BLaER1 (cell line): ENCODE data around the gene PACRGL.

Experiments
- H3K27ac ChIP-seq: shearing (Covaris generic); formaldehyde crosslinking; 2 replicates; pipeline ENCODE4 v1.8.1; 2022
- H3K27me3 ChIP-seq: shearing (Covaris generic); formaldehyde crosslinking; 2 replicates; pipeline ENCODE4 v1.8.1; 2022
- H3K36me3 ChIP-seq: shearing (Covaris generic); formaldehyde crosslinking; 2 replicates; pipeline ENCODE4 v1.8.1; 2022
- H3K4me1 ChIP-seq: shearing (Covaris generic); formaldehyde crosslinking; 2 replicates; pipeline ENCODE4 v1.8.1; 2022
- H3K4me2 ChIP-seq: shearing (Covaris generic); formaldehyde crosslinking; 2 replicates; pipeline ENCODE4 v1.8.1; 2022
- H3K4me3 ChIP-seq: shearing (Covaris generic); formaldehyde crosslinking; 2 replicates; pipeline ENCODE4 v1.8.1; 2022
- H3K9ac ChIP-seq: shearing (Covaris generic); formaldehyde crosslinking; 2 replicates; pipeline ENCODE4 v1.8.1; 2022
- H3K9me3 ChIP-seq: shearing (Covaris generic); formaldehyde crosslinking; 2 replicates; pipeline ENCODE4 v1.8.1; 2022
- H4K20me1 ChIP-seq: shearing (Covaris generic); formaldehyde crosslinking; 2 replicates; pipeline ENCODE4 v1.8.1; 2022
- Cebpa-rat ChIP-seq: shearing (Covaris generic); IDR thresholded peaks from 2 replicates; pipeline ENCODE4 v1.8.1; 2022

Gene PACRGL

DNA sequence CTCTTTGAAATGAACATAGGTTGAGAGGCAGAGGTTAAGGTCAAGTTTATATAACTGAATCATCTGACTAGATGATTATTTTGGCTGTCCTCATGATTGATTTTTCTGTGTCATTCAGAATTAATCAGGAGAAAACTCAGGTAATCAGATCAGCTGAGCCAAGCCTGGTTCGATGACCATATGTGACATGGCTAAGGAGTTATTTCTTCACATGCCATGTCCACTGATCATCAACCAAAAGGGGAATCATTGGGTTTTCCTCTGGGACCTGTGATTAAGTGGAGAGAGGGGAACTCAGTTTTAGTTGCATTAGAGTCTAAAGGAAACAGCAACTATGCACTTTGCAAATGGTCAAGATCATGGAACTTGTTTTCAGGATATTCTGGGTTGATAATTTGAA, 20.3 kb upstream of the PACRGL start:
- TF ChIP-seq Cebpa-rat, result no peak
- H3K4me3 ChIP-seq, result no peak overlapping the region
- H3K9ac ChIP-seq, result no peak overlapping the region
- no peak overlapping the region for H3K4me2 ChIP-seq
- no peaks in the 10 kb centered on the region for H3K4me1 ChIP-seq
- no peaks in the 10 kb centered on the region for H3K27me3 ChIP-seq
- no peaks in the 10 kb centered on the region for H3K9me3 ChIP-seq
- no peaks in the 10 kb centered on the region for H3K36me3 ChIP-seq
- H3K27ac ChIP-seq, result no peak overlapping the region
- H4K20me1 ChIP-seq, result no peaks in the 10 kb centered on the region

DNA sequence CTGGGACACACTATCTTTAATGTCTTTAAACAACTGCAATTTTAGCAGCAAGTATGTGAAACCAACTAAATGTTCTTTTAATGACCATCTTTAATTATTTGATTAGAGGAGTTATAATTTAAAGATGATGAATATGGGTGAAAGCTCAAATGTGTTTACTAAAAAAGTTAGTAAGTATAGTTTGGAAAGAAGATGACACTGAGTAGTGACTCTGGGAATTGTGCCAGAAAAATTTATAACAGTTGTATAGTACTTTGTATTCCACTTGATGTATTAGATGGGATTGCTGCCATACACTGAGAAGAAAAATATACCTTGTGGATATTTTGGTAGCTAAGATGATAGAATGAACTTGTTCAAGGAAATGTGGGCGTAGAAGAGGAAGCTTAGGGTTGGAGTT, 19.5 kb upstream of the PACRGL start:
- no peaks in the 10 kb centered on the region for H3K36me3 ChIP-seq

DNA sequence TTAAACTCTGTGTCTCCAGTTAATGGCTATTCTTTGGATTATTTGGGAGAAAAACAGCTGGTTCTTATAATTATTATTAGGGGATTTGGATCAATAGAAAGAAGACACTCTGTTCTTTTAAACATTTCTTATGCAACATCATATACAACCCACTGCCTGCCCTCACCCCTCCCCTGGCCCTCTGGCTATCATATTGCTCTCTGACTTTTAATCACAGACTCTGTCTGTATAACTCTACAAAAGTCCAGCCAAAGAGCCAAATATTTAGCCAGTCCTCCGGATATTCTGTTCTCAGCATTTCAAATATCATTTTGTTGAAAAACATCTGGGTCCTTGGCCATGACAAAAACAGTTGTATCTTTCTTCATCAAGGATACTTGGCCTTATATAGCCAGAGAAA, 19.0 kb upstream of the PACRGL start:
- TF ChIP-seq Cebpa-rat, result no peak
- H3K27me3 ChIP-seq, result no peaks in the 10 kb centered on the region
- H4K20me1 ChIP-seq, result no peaks in the 10 kb centered on the region
- no peak overlapping the region for H3K27ac ChIP-seq
- no peak overlapping the region for H3K4me3 ChIP-seq
- no peaks in the 10 kb centered on the region for H3K4me1 ChIP-seq
- no peak overlapping the region for H3K4me2 ChIP-seq
- no peaks in the 10 kb centered on the region for H3K36me3 ChIP-seq
- H3K9me3 ChIP-seq, result no peaks in the 10 kb centered on the region
- H3K9ac ChIP-seq, result no peak overlapping the region

More for the DNA sequence above, 19.5 kb upstream of the PACRGL start:
- TF ChIP-seq Cebpa-rat, result no peak
- Histone ChIP-seq H3K4me1 (no peaks in the 10 kb centered on the region), H4K20me1 (no peaks in the 10 kb centered on the region), H3K4me3 (no peak overlapping the region), H3K27ac (no peak overlapping the region), H3K9ac (no peak overlapping the region), H3K27me3 (no peaks in the 10 kb centered on the region), H3K4me2 (no peak overlapping the region), H3K9me3 (no peaks in the 10 kb centered on the region)

DNA sequence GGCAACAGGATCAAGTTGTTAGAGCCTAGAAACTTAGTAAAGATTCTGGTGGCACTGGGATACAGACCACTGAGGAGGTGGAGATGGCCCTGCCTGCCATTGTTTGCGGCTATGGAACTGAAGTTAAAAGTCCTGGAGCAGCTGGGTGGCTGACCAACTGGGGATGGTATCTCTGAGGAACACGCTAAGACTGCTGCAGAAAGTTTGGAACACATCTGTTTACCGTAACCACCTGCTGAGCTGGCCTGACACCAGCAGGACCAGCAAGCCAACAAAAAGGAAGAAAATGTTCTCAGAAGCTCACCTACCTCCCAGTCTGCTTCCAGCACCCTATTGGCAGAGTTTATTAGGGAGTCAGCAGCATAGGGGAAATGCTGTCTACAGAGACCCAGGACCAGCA, 17.4 kb upstream of the PACRGL start:
- H3K4me3 ChIP-seq, result no peak overlapping the region
- no peaks in the 10 kb centered on the region for H4K20me1 ChIP-seq
- no peaks in the 10 kb centered on the region for H3K9me3 ChIP-seq
- H3K36me3 ChIP-seq, result no peaks in the 10 kb centered on the region
- no peak overlapping the region for H3K27ac ChIP-seq
- H3K9ac ChIP-seq, result no peak overlapping the region
- no peaks in the 10 kb centered on the region for H3K4me1 ChIP-seq
- H3K27me3 ChIP-seq, result no peaks in the 10 kb centered on the region
- TF ChIP-seq Cebpa-rat, result no peak
- H3K4me2 ChIP-seq, result no peak overlapping the region

DNA sequence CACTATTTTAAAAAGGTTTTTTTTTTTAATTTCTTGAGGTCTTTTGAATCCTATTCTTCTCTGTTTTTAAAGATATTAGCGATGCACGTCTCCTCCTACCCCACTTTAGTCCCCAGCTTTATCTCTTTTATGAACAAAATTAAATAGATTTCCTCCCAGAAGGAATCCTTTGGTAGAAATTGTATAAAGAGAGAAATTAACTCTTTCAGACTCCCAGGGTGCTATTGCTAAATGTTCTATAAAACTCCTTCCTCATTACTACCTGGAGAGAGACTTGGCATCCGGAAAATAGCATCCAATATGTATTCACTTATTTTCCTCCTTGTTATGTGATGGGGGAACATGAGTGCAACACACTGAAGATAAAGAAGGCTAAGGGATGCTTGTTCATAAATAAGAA, 16.5 kb upstream of the PACRGL start:
- no peak for TF ChIP-seq Cebpa-rat
- Histone ChIP-seq H3K4me3 (no peak overlapping the region), H3K4me1 (no peaks in the 10 kb centered on the region), H3K27me3 (no peaks in the 10 kb centered on the region), H3K36me3 (no peaks in the 10 kb centered on the region), H3K27ac (no peak overlapping the region), H3K9me3 (no peaks in the 10 kb centered on the region), H3K4me2 (no peak overlapping the region), H4K20me1 (no peaks in the 10 kb centered on the region), H3K9ac (no peak overlapping the region)

DNA sequence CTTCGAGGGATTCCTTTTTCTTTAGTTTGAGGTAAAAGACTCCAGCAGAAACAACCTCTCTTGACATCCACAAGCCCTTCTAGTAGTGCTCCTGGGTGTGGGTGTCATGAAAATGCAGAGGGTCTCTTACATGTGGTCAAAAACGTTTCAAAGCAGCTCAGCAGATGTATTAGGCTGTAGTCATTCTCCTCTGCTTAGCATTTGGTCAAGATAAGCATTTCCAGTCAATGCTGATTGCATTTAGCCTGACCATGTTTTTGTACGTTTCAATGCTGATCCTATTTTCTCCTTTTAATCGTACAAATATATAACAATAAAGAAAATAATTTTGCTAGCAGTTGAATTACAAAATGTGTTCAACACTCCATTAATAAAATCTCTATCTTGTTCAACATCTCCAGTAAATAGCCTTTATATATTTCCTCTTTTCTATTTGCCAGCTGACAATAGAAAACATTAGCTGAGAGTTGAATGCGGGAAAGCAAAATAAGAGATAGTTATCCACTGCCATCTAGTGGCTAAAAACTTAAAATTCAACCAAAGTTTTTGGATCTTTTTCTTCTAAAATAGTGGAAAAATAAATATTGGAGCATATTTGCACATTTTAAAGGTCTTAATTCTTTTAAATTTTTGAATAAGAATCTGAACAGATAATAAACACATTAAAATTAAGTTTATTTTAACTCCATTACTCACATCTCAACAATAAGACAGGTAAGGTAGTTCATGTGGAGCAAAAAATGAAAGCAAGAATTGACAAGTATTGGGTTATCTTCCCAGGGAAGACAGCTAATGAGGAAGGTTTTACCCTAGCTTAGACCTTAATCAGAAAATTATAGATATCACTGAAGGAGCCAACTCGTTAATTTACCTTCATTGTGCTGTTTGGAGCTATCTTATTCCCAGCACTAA, 15.2 kb upstream of the PACRGL start:
- H3K27me3 ChIP-seq, result no peaks in the 10 kb centered on the region

DNA sequence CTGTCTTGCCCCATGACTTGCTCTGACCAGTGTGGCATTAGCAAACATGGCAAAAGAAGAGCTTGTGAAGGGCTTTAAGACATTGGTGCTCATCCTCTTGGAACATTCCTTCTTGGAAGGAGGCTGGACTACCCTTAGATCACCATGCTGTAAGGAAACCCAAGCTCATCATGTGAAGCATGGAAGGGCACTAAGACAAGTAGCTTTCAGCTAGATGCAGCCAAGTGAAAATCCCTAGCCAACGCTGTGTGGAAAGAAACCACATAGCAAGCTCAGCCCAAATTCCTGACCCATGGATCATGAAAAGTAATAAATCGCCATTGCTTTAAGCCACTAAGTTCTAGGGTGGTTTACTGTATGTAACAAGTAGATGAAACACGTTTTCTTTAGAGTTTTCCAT, 12.4 kb upstream of the PACRGL start:
- H3K27ac ChIP-seq, result no peak overlapping the region
- no peaks in the 10 kb centered on the region for H3K4me1 ChIP-seq
- H3K4me2 ChIP-seq, result no peak overlapping the region
- no peak overlapping the region for H3K9ac ChIP-seq
- H3K27me3 ChIP-seq, result no peaks in the 10 kb centered on the region
- H3K36me3 ChIP-seq, result no peaks in the 10 kb centered on the region
- no peak for TF ChIP-seq Cebpa-rat
- no peaks in the 10 kb centered on the region for H3K9me3 ChIP-seq
- H3K4me3 ChIP-seq, result no peak overlapping the region
- H4K20me1 ChIP-seq, result no peaks in the 10 kb centered on the region

More for the DNA sequence above, 15.2 kb upstream of the PACRGL start:
- Histone ChIP-seq H3K27ac (no peak overlapping the region), H4K20me1 (no peaks in the 10 kb centered on the region), H3K4me2 (no peak overlapping the region), H3K36me3 (no peaks in the 10 kb centered on the region), H3K4me1 (no peaks in the 10 kb centered on the region), H3K4me3 (no peak overlapping the region), H3K9ac (no peak overlapping the region), H3K9me3 (no peaks in the 10 kb centered on the region)
- TF ChIP-seq Cebpa-rat, result no peak

DNA sequence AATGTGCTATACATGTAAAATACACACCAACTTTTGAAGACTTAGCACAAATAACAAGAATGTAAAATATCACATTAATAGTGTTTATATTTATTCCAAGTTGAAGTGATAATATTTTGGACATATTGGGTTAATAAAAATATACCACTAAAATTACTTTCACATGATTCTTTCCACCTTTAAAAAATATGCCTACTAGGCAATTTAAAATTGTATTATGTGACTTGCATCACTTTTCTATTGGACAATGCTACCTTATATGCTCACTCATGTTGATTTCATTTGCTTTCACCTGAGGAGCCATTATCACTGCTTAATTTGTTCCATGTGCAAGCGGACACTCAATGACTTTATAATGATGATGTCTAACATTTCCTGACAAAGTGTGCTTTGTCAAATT, 3.4 kb upstream of the PACRGL start:
- no peaks in the 10 kb centered on the region for H3K9me3 ChIP-seq
- H3K4me1 ChIP-seq, result peaks cover 19% of the 10 kb centered on the region
- H3K27me3 ChIP-seq, result no peaks in the 10 kb centered on the region
- no peak for TF ChIP-seq Cebpa-rat
- no peak overlapping the region for H3K9ac ChIP-seq
- no peak overlapping the region for H3K4me2 ChIP-seq
- H3K27ac ChIP-seq, result no peak overlapping the region
- H4K20me1 ChIP-seq, result no peaks in the 10 kb centered on the region
- H3K36me3 ChIP-seq, result no peaks in the 10 kb centered on the region
- H3K4me3 ChIP-seq, result no peak overlapping the region

DNA sequence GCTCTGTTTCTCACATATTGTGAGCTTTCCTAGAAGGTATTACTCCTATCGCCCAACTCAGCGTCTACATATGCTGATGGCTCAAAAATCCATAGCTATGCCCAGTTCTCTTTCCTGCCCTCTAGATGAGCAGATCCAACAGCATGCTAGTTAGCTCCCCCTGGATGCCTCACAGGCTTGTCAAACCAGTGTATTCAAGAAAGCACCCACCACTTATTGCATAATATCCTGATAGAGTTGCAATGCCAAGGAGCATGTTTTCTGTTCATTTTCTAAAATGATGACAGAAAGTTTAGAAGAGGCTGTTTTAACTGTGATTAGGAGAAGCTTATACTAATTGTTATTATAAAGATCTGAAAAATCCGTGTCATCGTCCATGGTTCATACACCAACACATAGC, 1.9 kb upstream of the PACRGL start:
- Histone ChIP-seq H3K36me3 (no peaks in the 10 kb centered on the region), H3K9ac (no peak overlapping the region), H3K9me3 (no peaks in the 10 kb centered on the region), H4K20me1 (no peaks in the 10 kb centered on the region), H3K4me2 (no peak overlapping the region), H3K4me1 (peaks cover 19% of the 10 kb centered on the region), H3K27ac (no peak overlapping the region), H3K4me3 (no peak overlapping the region), H3K27me3 (no peaks in the 10 kb centered on the region)
- TF ChIP-seq Cebpa-rat, result 0 out of 2 replicates have a peak, but pooled peaks have one; percentile 23

DNA sequence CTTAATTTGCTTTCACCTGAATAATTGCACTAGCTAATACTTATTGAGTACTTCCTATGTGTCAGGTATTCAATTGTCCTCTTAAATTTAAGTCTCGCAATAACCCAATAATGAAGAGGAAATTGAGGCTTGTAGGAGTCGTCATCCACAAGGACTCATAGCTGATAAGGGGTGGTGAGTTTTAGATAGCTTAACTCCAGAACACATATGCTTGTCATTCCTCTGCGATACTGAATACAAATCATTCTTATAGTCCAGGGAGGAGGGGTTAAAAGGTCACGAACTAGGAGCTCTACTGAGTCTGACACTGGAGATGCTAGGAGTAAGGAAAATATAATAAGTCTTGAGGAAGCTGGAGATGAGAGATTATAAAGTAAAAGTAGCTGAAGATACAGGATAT, 1.4 kb upstream of the PACRGL start:
- H3K4me2 ChIP-seq, result no peak overlapping the region

DNA sequence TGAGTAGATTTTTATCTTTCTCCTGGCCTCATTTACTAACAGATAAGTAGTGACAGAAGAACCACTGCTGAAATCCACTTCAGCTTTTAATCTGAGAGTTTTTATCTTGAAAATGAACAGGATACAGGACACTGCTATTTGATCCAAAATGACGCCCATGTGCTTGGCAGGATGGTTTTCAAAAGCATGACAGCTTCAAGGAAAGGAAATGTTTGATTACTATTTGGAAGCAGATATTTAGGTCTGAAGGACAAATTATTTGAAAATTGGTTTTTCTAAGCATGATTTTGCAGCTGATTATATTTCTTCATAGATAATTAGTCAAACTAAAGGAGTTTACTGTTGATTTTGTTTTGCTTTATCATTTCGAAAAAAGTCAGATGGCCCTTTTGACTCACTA, 11.1 kb downstream of the PACRGL start:
- TF ChIP-seq Cebpa-rat, result no peak
- Histone ChIP-seq H3K4me2 (no peak overlapping the region), H3K27ac (no peak overlapping the region), H3K36me3 (peaks cover 53% of the 10 kb centered on the region), H3K9ac (no peak overlapping the region), H3K4me3 (no peak overlapping the region), H3K27me3 (no peaks in the 10 kb centered on the region), H4K20me1 (no peaks in the 10 kb centered on the region), H3K9me3 (peaks cover 10% of the 10 kb centered on the region), H3K4me1 (no peaks in the 10 kb centered on the region)

More for the DNA sequence above, 1.4 kb upstream of the PACRGL start:
- TF ChIP-seq Cebpa-rat, result no peak
- Histone ChIP-seq H3K27ac (no peak overlapping the region), H3K4me1 (peaks cover 19% of the 10 kb centered on the region), H3K36me3 (no peaks in the 10 kb centered on the region), H4K20me1 (no peaks in the 10 kb centered on the region), H3K9me3 (no peaks in the 10 kb centered on the region), H3K27me3 (no peaks in the 10 kb centered on the region), H3K9ac (no peak overlapping the region), H3K4me3 (no peak overlapping the region)
